B cell (primary cell): ENCODE data around the gene TBK1. TPM values are rescaled to one million over a fixed set of nuclear protein-coding genes. Genes with fewer than 3 reads are reported as not detected.

Experiments
- ATAC-seq: fragments of 200-7000 bp; cut with Tn5 transposase; one replicate; pipeline ENCODE4 v1.10.0; 2021; ENCODE audit warnings: low read depth, mild to moderate bottlenecking, moderate number of reproducible peaks, moderate library complexity
- CTCF ChIA-PET: fragments of 350-600 bp; sonication (Branson Sonifier 250); formaldehyde crosslinking; loops from one replicate; lab custom pipeline; 2021; ENCODE audit warnings: antibody characterized with exemption, inconsistent platforms; lab: Charles Lee
- POLR2A ChIA-PET: fragments of 350-600 bp; sonication (Branson Sonifier 250); formaldehyde crosslinking; loops from one replicate; lab custom pipeline; 2021; ENCODE audit warnings: antibody characterized with exemption; lab: Charles Lee
- DNase-seq: peaks from one replicate; pipeline ENCODE4 v3.0.0; 2013
- H2AFZ ChIP-seq: 2 replicates; pipeline ENCODE4 v1.6.1; 2012; ENCODE audit warnings: mild to moderate bottlenecking, low read depth, low read length; ENCODE audit not compliant: insufficient read depth, poor library complexity, severe bottlenecking
- H3K27ac ChIP-seq, 2 donors: 1 replicate in 1 of 2; 2 replicates in 1 of 2; pipeline ENCODE4 v1.5.1; 2012 to 2013; ENCODE audit warnings: low read length in 2 of 2, mild to moderate bottlenecking in 2 of 2, moderate library complexity in 1 of 2
- H3K27me3 ChIP-seq, 4 experiments: fragments of 200-600 bp in 1 of 4; sonication (generic) in 1 of 4; replicated peaks in 1 of 4; 1 replicate in 2 of 4; 2 replicates in 2 of 4; pipeline versions ENCODE4 v1.6.1 to v1.7.0; 2013 to 2016; ENCODE audit warnings: low read length in 3 of 4, mild to moderate bottlenecking in 2 of 4, mixed read lengths in 1 of 4, moderate library complexity in 1 of 4; ENCODE audit not compliant: insufficient read depth in 4 of 4, control insufficient read depth in 3 of 4; ENCODE audit errors: control extremely low read depth in 1 of 4
- H3K36me3 ChIP-seq, 2 experiments: replicated peaks in 1 of 2; 1 replicate in 1 of 2; 2 replicates in 1 of 2; pipeline versions ENCODE4 v1.6.1 to v1.7.1; 2013; ENCODE audit warnings: low read length in 1 of 2; ENCODE audit not compliant: insufficient read depth in 2 of 2, control insufficient read depth in 1 of 2; ENCODE audit errors: control extremely low read depth in 1 of 2, extremely low read depth in 1 of 2
- H3K4me1 ChIP-seq, 2 donors: fragments of 200-600 bp in 1 of 2; sonication (generic) in 1 of 2; 1 replicate in 1 of 2; 2 replicates in 1 of 2; pipeline versions ENCODE4 v1.5.1 to v1.6.1; 2013 to 2017; ENCODE audit warnings: low read length in 2 of 2; ENCODE audit not compliant: control insufficient read depth in 2 of 2, insufficient read depth in 2 of 2
- H3K4me2 ChIP-seq: replicated peaks from 2 replicates; pipeline ENCODE3; 2012; ENCODE audit warnings: mild to moderate bottlenecking, low read depth, low read length; ENCODE audit not compliant: poor library complexity, severe bottlenecking
- H3K4me3 ChIP-seq, 5 experiments: fragments of 200-600 bp in 1 of 5; sonication (generic) in 1 of 5; 1 replicate in 3 of 5; 2 replicates in 2 of 5; pipeline versions ENCODE4 v1.5.1 to v1.7.0; 2011 to 2016; ENCODE audit warnings: low read length in 4 of 5, mild to moderate bottlenecking in 4 of 5, low read depth in 2 of 5, control low read depth in 1 of 5, moderate library complexity in 1 of 5; ENCODE audit not compliant: insufficient read depth in 1 of 5; ENCODE audit errors: control extremely low read depth in 1 of 5, extremely low read depth in 1 of 5
- H3K79me2 ChIP-seq: fragments of 200-600 bp; sonication (generic); one replicate; pipeline ENCODE4 v1.6.0; 2016; ENCODE audit warnings: low read length; ENCODE audit not compliant: control insufficient read depth, insufficient read depth
- H3K9ac ChIP-seq: fragments of 200-600 bp; sonication (generic); 2 replicates; pipeline ENCODE4 v1.6.1; 2017; ENCODE audit warnings: mild to moderate bottlenecking, low read length, moderate library complexity
- H3K9me3 ChIP-seq, 3 donors: one replicate each; pipeline versions ENCODE4 v1.6.1 to v1.7.1; 2013; ENCODE audit warnings: low read length in 2 of 3; ENCODE audit not compliant: control insufficient read depth in 2 of 3, insufficient read depth in 1 of 3; ENCODE audit errors: control extremely low read depth in 1 of 3
- H4K20me1 ChIP-seq: 2 replicates; pipeline ENCODE4 v1.6.0; 2012; ENCODE audit warnings: mild to moderate bottlenecking, low read length; ENCODE audit not compliant: insufficient read depth, control insufficient read depth, poor library complexity, severe bottlenecking
- H3K27ac Mint-ChIP-seq: one replicate; pipeline ENCODE4 v1.8.0; 2021; ENCODE audit warnings: mixed read lengths
- H3K27me3 Mint-ChIP-seq: one replicate; pipeline ENCODE4 v1.8.0; 2021; ENCODE audit warnings: mixed read lengths
- H3K4me1 Mint-ChIP-seq: one replicate; pipeline ENCODE4 v1.8.0; 2021; ENCODE audit warnings: mixed read lengths
- H3K4me3 Mint-ChIP-seq: one replicate; pipeline ENCODE4 v1.8.0; 2021; ENCODE audit warnings: mixed read lengths
- H3K9me3 Mint-ChIP-seq: one replicate; pipeline ENCODE4 v1.8.0; 2022; ENCODE audit warnings: mixed read lengths; ENCODE audit not compliant: insufficient read depth
- EZH2 ChIP-seq: IDR thresholded peaks from 2 replicates; pipeline ENCODE4 v1.6.1; 2012; ENCODE audit warnings: borderline replicate concordance, low read depth, mild to moderate bottlenecking, moderate library complexity, low read length; ENCODE audit not compliant: insufficient read depth, poor library complexity, severe bottlenecking
- WGBS: methylation state at CpG from one replicate; pipeline ENCODE4 v1.1.5; 2013; ENCODE audit warnings: missing lambda C conversion rate; ENCODE audit not compliant: insufficient coverage; 5-methylcytosine and 5-hydroxymethylcytosine counted together
- intact Hi-C: fragments of 100-400 bp; cut with micrococcal nuclease; formaldehyde crosslinking; loops from one replicate; pipeline ENCODE4 v1.10.0; 2022
- polyA plus RNA-seq: library from polyadenylated mRNA; depleted of rRNA; stranded (reverse); fragments of >200 nt; gene quantifications from 2 replicates; pipeline ENCODE4 v1.2.3, GENCODE V29; 2012
- total RNA-seq, 2 donors: library from RNA; stranded (reverse); fragments of 120-200 nt in 1 of 2; gene quantifications; 1 replicate in 1 of 2; 2 replicates in 1 of 2; pipeline versions ENCODE4 v1.2.3 to v1.2.4, GENCODE V29; 2013 to 2022
- TF ChIP-seq, protein P1 (sequence below): fragments of 200-600 bp; IDR thresholded peaks from one replicate; pipeline ENCODE4 v1.8.0; 2022; ENCODE audit warnings: antibody characterized with exemption, mild to moderate bottlenecking

TBK1 gene
- total and polyA plus RNA-seq, 2 donors (not counting 1 experiment from before 2014, with no cell fraction given), result 10.4 to 46.9 TPM

- no peak for ATAC-seq
- no peak for DNase-seq
- CTCF ChIA-PET, result interaction anchor here (1.1 kb wide), 1 partner anchor 196 kb away, joined by 4 read pairs; no protein-coding TSS in a partner anchor
- no peaks in the 10 kb centered on the region for H3K27me3 ChIP-seq
- peaks cover 4 to 33% of the 10 kb centered on the region in 2 experiments for H3K36me3 ChIP-seq
- H3K4me3 Mint-ChIP-seq, result no peak overlapping the region
- H3K4me1 Mint-ChIP-seq, result no peaks in the 10 kb centered on the region
- H3K4me3 ChIP-seq, result no peak overlapping the region
- H3K4me2 ChIP-seq, result no peak overlapping the region
- H3K9me3 Mint-ChIP-seq, result no peaks in the 10 kb centered on the region
- H3K9me3 ChIP-seq, result no peaks in the 10 kb centered on the region
- intact Hi-C loops, result no loop called here
- H3K27ac ChIP-seq, result no peak overlapping the region
- no peak overlapping the region for H3K27ac Mint-ChIP-seq
- no peaks in the 10 kb centered on the region for H3K27me3 Mint-ChIP-seq
- H3K9ac ChIP-seq, result no peak overlapping the region
- H3K79me2 ChIP-seq, result no peaks in the 10 kb centered on the region
- TF ChIP-seq, protein P1, sequence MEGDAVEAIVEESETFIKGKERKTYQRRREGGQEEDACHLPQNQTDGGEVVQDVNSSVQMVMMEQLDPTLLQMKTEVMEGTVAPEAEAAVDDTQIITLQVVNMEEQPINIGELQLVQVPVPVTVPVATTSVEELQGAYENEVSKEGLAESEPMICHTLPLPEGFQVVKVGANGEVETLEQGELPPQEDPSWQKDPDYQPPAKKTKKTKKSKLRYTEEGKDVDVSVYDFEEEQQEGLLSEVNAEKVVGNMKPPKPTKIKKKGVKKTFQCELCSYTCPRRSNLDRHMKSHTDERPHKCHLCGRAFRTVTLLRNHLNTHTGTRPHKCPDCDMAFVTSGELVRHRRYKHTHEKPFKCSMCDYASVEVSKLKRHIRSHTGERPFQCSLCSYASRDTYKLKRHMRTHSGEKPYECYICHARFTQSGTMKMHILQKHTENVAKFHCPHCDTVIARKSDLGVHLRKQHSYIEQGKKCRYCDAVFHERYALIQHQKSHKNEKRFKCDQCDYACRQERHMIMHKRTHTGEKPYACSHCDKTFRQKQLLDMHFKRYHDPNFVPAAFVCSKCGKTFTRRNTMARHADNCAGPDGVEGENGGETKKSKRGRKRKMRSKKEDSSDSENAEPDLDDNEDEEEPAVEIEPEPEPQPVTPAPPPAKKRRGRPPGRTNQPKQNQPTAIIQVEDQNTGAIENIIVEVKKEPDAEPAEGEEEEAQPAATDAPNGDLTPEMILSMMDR, result no peak
- TF ChIP-seq EZH2, result no peak
- no peaks in the 10 kb centered on the region for H3K4me1 ChIP-seq
- POLR2A ChIA-PET, result interaction anchor here (0.7 kb wide), 1 partner anchor 64 kb away, joined by 6 read pairs; no protein-coding TSS in a partner anchor
- H4K20me1 ChIP-seq, result no peaks in the 10 kb centered on the region
- no peak overlapping the region for H2AFZ ChIP-seq
- WGBS, result 100% methylated on average over 1 of the region's 7 CpGs
These were observed 49.6 kb downstream of the TBK1 start for GRCh38 chr12:64501486-64501885.

DNA sequence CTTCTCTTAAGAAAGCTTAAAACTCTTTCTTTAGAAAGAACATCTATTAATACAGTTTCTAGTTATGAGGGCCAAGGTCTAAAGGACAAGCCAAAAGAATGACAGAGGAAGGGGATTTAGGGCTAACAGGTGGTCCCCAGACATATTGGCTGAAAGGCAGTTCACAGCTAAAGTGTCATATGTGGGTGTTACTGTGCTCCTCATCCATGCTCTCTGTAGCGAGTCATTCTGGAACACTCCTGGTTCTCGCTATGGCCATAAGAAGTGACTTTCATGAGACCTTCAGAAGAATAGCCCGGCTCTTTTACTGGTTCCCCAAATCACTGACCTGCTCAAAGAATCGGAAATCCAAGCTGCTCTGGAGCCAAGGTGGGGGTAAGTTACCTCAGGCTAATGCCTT, 55.0 kb downstream of the TBK1 start:
- Histone ChIP-seq H3K36me3 (no peaks in the 10 kb centered on the region), H3K27me3 (no peaks in the 10 kb centered on the region), H4K20me1 (no peaks in the 10 kb centered on the region), H3K79me2 (no peaks in the 10 kb centered on the region), H2AFZ (no peak overlapping the region), H3K9ac (no peak overlapping the region), H3K4me3 (no peak overlapping the region), H3K4me2 (no peak overlapping the region), H3K4me1 (no peaks in the 10 kb centered on the region), H3K27ac (no peak overlapping the region), H3K9me3 (no peaks in the 10 kb centered on the region)
- ChIA-PET CTCF (interaction anchor here (0.6 kb wide), 1 partner anchor 752 kb away, joined by 3 read pairs; no protein-coding TSS in a partner anchor), POLR2A (no interaction called here)
- intact Hi-C loops, result no loop called here
- Mint-ChIP-seq H3K27me3 (no peaks in the 10 kb centered on the region), H3K4me3 (no peak overlapping the region), H3K27ac (no peak overlapping the region), H3K9me3 (no peaks in the 10 kb centered on the region), H3K4me1 (no peaks in the 10 kb centered on the region)
- TF ChIP-seq, protein P1, result no peak
- no peak for TF ChIP-seq EZH2
- no peak for DNase-seq
- no peak for ATAC-seq
- 100% methylated on average over 2 of the region's 4 CpGs for WGBS
